ENCODE results near the gene ZBTB46.
A peak's percentile ranks its signal among the peaks of the same experiment; 100 is the strongest.

The ZBTB46 gene

DNA sequence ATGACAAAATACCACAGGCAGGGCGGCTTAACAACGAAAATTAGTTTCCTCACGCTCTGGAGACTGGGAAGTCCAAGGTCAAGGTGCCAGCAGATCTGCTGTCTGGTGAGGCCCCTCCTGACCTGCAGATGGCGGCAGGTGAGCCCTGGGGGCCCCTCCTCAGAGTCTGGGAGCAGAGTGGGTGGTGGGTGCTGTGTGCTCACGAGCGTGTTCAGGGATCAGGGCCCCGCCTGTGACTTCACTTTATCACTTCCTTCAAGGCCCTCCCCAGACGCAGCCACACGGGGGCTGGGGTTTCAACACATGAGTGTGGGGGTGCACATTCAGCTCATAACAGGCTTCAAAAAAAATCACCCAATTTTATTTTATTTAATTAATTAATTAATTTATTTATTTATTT, 52.2 kb downstream of the ZBTB46 start:
- Histone ChIP-seq H3K36me3 (ENCODE audit: control insufficient read depth in 2 of 2, insufficient read depth in 1 of 2, low read length in 2 of 2) (no peaks in the 10 kb centered on the region), H3K27ac (ENCODE audit: extremely low read depth, low read depth, low read length) (no peak overlapping the region), H3K9me3 (ENCODE audit: control insufficient read depth, insufficient read depth, low read depth, low read length) (no peaks in the 10 kb centered on the region), H3K4me1 (ENCODE audit: control insufficient read depth, insufficient read depth, low read length) (no peaks in the 10 kb centered on the region), H3K4me3 (ENCODE audit: low read depth, low read length) (no peak overlapping the region)
- ChIA-PET POLR2A (interaction anchor here (0.7 kb wide), 1 partner anchor 114 kb away, joined by 3 read pairs; no protein-coding TSS in a partner anchor), CTCF (interaction anchor here (1.3 kb wide), 1 partner anchor 9 kb away, joined by 7 read pairs; no protein-coding TSS in a partner anchor)
- TF ChIP-seq ZNF335 (tag by site-specific recombination; conservative IDR thresholded peaks at IDR 0.05) = no peak
- no peak for TF ChIP-seq ZNF843 (tag by site-specific recombination; IDR thresholded peaks at IDR 0.05)
- TF ChIP-seq ZNF548 (tag by site-specific recombination; IDR thresholded peaks at IDR 0.05) = no peak
- no peak for TF ChIP-seq ZNF658 (tag by site-specific recombination; IDR thresholded peaks at IDR 0.05)
- TF ChIP-seq SP3 (tag by site-specific recombination; IDR thresholded peaks at IDR 0.05) = no peak
- no peak for TF ChIP-seq ZBTB7A (tag by site-specific recombination; IDR thresholded peaks at IDR 0.05; ENCODE audit: low read depth)
- no peak for TF ChIP-seq ZNF324 (tag by site-specific recombination; IDR thresholded peaks at IDR 0.05)
- TF ChIP-seq ZNF248 (tag by site-specific recombination; IDR thresholded peaks at IDR 0.05) = no peak
- no peak for TF ChIP-seq ZNF629 (tag by site-specific recombination; IDR thresholded peaks at IDR 0.05)
- TF ChIP-seq ZNF623 (tag by site-specific recombination; IDR thresholded peaks at IDR 0.05) = no peak

DNA sequence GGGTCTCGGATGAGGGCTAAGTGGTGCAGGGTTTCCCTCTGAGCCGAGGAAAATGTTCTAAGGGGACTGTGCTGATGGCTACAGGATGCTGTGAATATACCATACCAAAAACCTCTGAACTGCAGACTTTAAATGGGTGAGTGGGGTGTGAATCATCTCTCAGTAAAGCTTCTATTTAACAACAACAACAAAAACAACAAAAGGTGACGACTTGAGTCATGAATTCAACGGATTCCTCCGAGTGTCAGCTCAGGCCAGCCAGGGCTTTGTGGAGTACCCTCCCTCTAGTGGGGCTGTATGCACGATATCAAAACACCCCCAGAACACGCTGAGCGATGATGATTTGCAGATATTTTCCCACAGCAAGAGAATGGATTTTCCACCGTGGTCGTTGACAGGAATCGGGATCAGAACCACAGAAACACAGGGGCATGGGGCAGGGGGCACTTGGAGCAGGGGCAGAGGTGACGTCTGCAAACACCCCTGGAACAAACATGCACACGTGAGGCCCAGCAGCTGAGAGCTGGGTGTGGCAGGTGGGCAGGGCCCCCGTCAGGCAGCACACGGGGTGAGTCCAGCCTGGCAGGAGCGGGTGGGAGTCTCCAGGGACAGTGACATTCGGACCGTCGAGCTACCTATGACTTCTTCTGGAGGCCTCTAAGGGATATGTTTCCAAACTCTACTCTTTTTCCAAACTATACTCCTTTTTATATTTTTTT, 52.9 kb downstream of the ZBTB46 start:
- Histone ChIP-seq H3K9me3 (ENCODE audit: control insufficient read depth, insufficient read depth, low read depth, low read length) (no peaks in the 10 kb centered on the region), H3K4me3 (ENCODE audit: low read depth, low read length) (no peak overlapping the region), H3K36me3 (ENCODE audit: control insufficient read depth in 2 of 2, insufficient read depth in 1 of 2, low read length in 2 of 2) (no peaks in the 10 kb centered on the region), H3K4me1 (ENCODE audit: control insufficient read depth, insufficient read depth, low read length) (no peaks in the 10 kb centered on the region), H3K27ac (ENCODE audit: extremely low read depth, low read depth, low read length) (no peak overlapping the region)
- CTCF ChIA-PET = interaction anchor here (1.3 kb wide), 2 partner anchors 9 to 71 kb away, joined by 4 to 7 read pairs; partner anchors contain the start of genes ARFRP1 and ZGPAT
- TF ChIP-seq GLI4 (tag by site-specific recombination; IDR thresholded peaks at IDR 0.05) = no peak
- no peak for TF ChIP-seq WT1 (tag by site-specific recombination; IDR thresholded peaks at IDR 0.05)
- no peak for TF ChIP-seq SP2 (tag by site-specific recombination; IDR thresholded peaks at IDR 0.05)
- TF ChIP-seq ZSCAN23 (tag by site-specific recombination; IDR thresholded peaks at IDR 0.05) = no peak
- TF ChIP-seq KLF1 (tag by site-specific recombination; IDR thresholded peaks at IDR 0.05) = peak; percentile 63
- TF ChIP-seq KLF9 (tag by site-specific recombination; IDR thresholded peaks at IDR 0.05; ENCODE audit: low read depth) = 0 out of 2 replicates have a peak, but pooled peaks have one; percentile 16
- no peak for TF ChIP-seq SCRT2 (tag by site-specific recombination; IDR thresholded peaks at IDR 0.05)
- POLR2A ChIA-PET = no interaction called here

DNA sequence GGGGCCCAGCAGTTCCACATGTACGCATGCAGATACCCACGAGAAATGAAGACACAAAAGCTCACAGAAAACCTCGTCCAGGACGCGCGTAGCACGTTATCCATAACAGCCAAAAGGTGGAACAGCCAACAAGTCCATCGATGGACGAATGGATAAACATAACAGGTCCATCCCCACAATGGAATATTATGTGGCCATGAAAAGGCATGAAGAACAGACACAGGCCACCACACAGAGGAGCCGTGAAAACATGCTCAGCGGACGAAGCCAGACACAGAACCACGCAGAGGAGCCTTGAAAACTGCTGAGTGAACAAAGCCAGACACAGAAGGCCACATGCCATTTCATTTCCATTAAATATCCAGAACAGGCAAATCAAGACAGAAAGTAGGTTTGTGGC, 53.5 kb downstream of the ZBTB46 start:
- peak; percentile 98 for TF ChIP-seq ZNF146 (tag by site-specific recombination; IDR thresholded peaks at IDR 0.05)
- TF ChIP-seq, protein P1, sequence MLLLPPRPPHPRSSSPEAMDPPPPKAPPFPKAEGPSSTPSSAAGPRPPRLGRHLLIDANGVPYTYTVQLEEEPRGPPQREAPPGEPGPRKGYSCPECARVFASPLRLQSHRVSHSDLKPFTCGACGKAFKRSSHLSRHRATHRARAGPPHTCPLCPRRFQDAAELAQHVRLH (tag by site-specific recombination; IDR thresholded peaks at IDR 0.05) = 0 out of 2 replicates have a peak, but pooled peaks have one; percentile 34
- no peak for TF ChIP-seq ZNF223 (tag by site-specific recombination; IDR thresholded peaks at IDR 0.05)
- no peak for TF ChIP-seq ZNF664 (tag by site-specific recombination; IDR thresholded peaks at IDR 0.05)
- H3K27ac ChIP-seq (ENCODE audit: extremely low read depth, low read depth, low read length) = no peak overlapping the region
- no peaks in the 10 kb centered on the region for H3K4me1 ChIP-seq (ENCODE audit: control insufficient read depth, insufficient read depth, low read length)
- ChIA-PET CTCF (interaction anchor here (1.3 kb wide), 2 partner anchors 8 to 70 kb away, joined by 4 to 7 read pairs; partner anchors contain the start of genes ARFRP1 and ZGPAT), POLR2A (no interaction called here)
- no peak overlapping the region for H3K4me3 ChIP-seq (ENCODE audit: low read depth, low read length)
- H3K36me3 ChIP-seq (ENCODE audit: control insufficient read depth in 2 of 2, insufficient read depth in 1 of 2, low read length in 2 of 2) = no peaks in the 10 kb centered on the region
- H3K9me3 ChIP-seq (ENCODE audit: control insufficient read depth, insufficient read depth, low read depth, low read length) = no peaks in the 10 kb centered on the region
